Effector CD4-positive, alpha-beta T cell (primary cell): ENCODE data around the gene LMX1B. TPM values are rescaled to one million over a fixed set of nuclear protein-coding genes. Genes with fewer than 3 reads are reported as not detected.
"Not testable (repeated sequence)": the region's sequence is repeated elsewhere in the genome, so short reads cannot be mapped to it uniquely, and the experiment has no call there.

Experiments used
- DNase-seq: peaks from one replicate; pipeline ENCODE4 v3.0.0-alpha.2; 2020
- total RNA-seq: gene quantifications from one replicate; lab custom pipeline; 2026; lab: John Stamatoyannopoulos, UW

The LMX1B gene
- not detected for total RNA-seq

- DNase-seq: no peak
These were observed at the start of gene LMX1B for GRCh38 chr9:126613651-126614050. Gene LMX1B (plus strand): TSS chr9:126613928. CDS start chr9:126614450, 522 bp downstream.

- DNase-seq: no peak
These were observed 49.6 kb upstream of the LMX1B start for GRCh38 chr9:126564128-126564527.

GRCh38 chr9:126564716-126565115 lies 49.0 kb upstream of the LMX1B start:
- DNase-seq: no peak

GRCh38 chr9:126565336-126566128 lies 48.2 kb upstream of the LMX1B start:
- no peak for DNase-seq

GRCh38 chr9:126569036-126569435 lies 44.7 kb upstream of the LMX1B start:
- DNase-seq: no peak

GRCh38 chr9:126578029-126578428 lies 35.7 kb upstream of the LMX1B start:
- no peak for DNase-seq

- DNase-seq: not testable (repeated sequence)
These were observed 33.4 kb upstream of the LMX1B start for GRCh38 chr9:126580319-126580718.

- no peak for DNase-seq
These were observed 31.8 kb upstream of the LMX1B start for GRCh38 chr9:126581893-126582292.

GRCh38 chr9:126582427-126582826 lies 31.3 kb upstream of the LMX1B start:
- no peak for DNase-seq

- no peak for DNase-seq
These were observed 30.5 kb upstream of the LMX1B start for GRCh38 chr9:126583144-126583760.

- no peak for DNase-seq
These were observed 29.1 kb upstream of the LMX1B start for GRCh38 chr9:126584611-126585010.

- no peak for DNase-seq
These were observed 27.5 kb upstream of the LMX1B start for GRCh38 chr9:126586236-126586635.

- no peak for DNase-seq
These were observed 26.2 kb upstream of the LMX1B start for GRCh38 chr9:126587187-126588185.

GRCh38 chr9:126588491-126589168 lies 25.1 kb upstream of the LMX1B start:
- DNase-seq: no peak

GRCh38 chr9:126589349-126589748 lies 24.4 kb upstream of the LMX1B start:
- no peak for DNase-seq

GRCh38 chr9:126591083-126591482 lies 22.6 kb upstream of the LMX1B start:
- DNase-seq: no peak

GRCh38 chr9:126591922-126592321 lies 21.8 kb upstream of the LMX1B start:
- no peak for DNase-seq

GRCh38 chr9:126592461-126592860 lies 21.3 kb upstream of the LMX1B start:
- no peak for DNase-seq

- no peak for DNase-seq
These were observed 17.7 kb upstream of the LMX1B start for GRCh38 chr9:126595982-126596381.

GRCh38 chr9:126599047-126599650 lies 14.6 kb upstream of the LMX1B start:
- no peak for DNase-seq

- no peak for DNase-seq
These were observed 9.4 kb upstream of the LMX1B start for GRCh38 chr9:126604059-126605055.
